Kidney (tissue), 14 donors: ENCODE data around the gene PCNX2. TPM values are rescaled to one million over a fixed set of nuclear protein-coding genes. Genes with fewer than 3 reads are reported as not detected.

Experiments used
- DNase-seq, 5 donors: peaks; one replicate each; pipeline ENCODE4 v3.0.0-alpha.2; 2013 to 2020
- FAIRE-seq: peaks from 2 replicates; lab custom pipeline; 2012; peaks lifted over from hg19 to GRCh38; lab: Jason Lieb, UNC
- H3K27ac ChIP-seq, 2 donors: one replicate each; pipeline ENCODE4 v1.7.0; 2013; ENCODE audit warnings: low read depth in 2 of 2, low read length in 2 of 2, inconsistent platforms in 1 of 2
- H3K27me3 ChIP-seq: one replicate; pipeline ENCODE4 v1.7.1; 2013; ENCODE audit warnings: low read length, inconsistent platforms; ENCODE audit not compliant: control insufficient read depth, insufficient read depth
- H3K36me3 ChIP-seq, 3 donors: one replicate each; pipeline versions ENCODE4 v1.7.0 to v1.7.1; 2013; ENCODE audit warnings: low read length in 3 of 3, control low read depth in 1 of 3, inconsistent platforms in 1 of 3; ENCODE audit not compliant: insufficient read depth in 3 of 3, control insufficient read depth in 2 of 3
- H3K4me1 ChIP-seq, 3 donors: one replicate each; pipeline versions ENCODE4 v1.7.0 to v1.7.1; 2013; ENCODE audit warnings: low read length in 3 of 3, inconsistent platforms in 1 of 3, low read depth in 1 of 3; ENCODE audit not compliant: control insufficient read depth in 2 of 3, insufficient read depth in 2 of 3
- H3K4me3 ChIP-seq, 3 donors: one replicate each; pipeline versions ENCODE4 v1.7.0 to v1.8.1; 2013; ENCODE audit warnings: low read length in 3 of 3, control low read depth in 1 of 3, inconsistent platforms in 1 of 3
- H3K9ac ChIP-seq, 3 donors: one replicate each; pipeline versions ENCODE4 v1.7.0 to v1.7.1; 2013; ENCODE audit warnings: low read length in 3 of 3, control low read depth in 1 of 3, inconsistent platforms in 1 of 3
- H3K9me3 ChIP-seq, 3 donors: one replicate each; pipeline versions ENCODE4 v1.7.0 to v1.7.1; 2013; ENCODE audit warnings: low read length in 3 of 3, control low read depth in 1 of 3, inconsistent platforms in 1 of 3; ENCODE audit not compliant: control insufficient read depth in 2 of 3, insufficient read depth in 1 of 3
- intact Hi-C: fragments of 100-400 bp; cut with DNase I; formaldehyde crosslinking; loops from one replicate; pipeline ENCODE4 v1.11.1; 2022
- polyA plus RNA-seq: library from polyadenylated mRNA; stranded (reverse); fragments of 350-450 nt; fragmentation: Illumina TruSeq; extraction: RNeasy Lipid Tissue Mini Kit (QIAGEN cat#74804); gene quantifications from one replicate; pipeline ENCODE4 v1.2.3, GENCODE V29; 2014; ENCODE audit warnings: low read depth, low replicate concordance; ENCODE audit not compliant: insufficient read depth
- total RNA-seq: library from RNA; stranded (reverse); fragmentation: NEBNext Ultra II Directional; extraction: Animal tissue kit (Norgen Biotek cat#: 25700); gene quantifications from one replicate; pipeline ENCODE4 v1.2.1, GENCODE V29; 2021
- TF ChIP-seq, protein P1 (sequence below): IDR thresholded peaks from 3 replicates; pipeline ENCODE4 v1.5.1; 2012; ENCODE audit warnings: mild to moderate bottlenecking, moderate library complexity, borderline replicate concordance; ENCODE audit not compliant: insufficient read depth; ENCODE audit errors: extremely low read depth
- donor health status: control.
- donor health status: control.
- donor health status: control.
- donor health status: control.
- donor health status: control.
- donor health status: DM: yes; HTN: yes; CAD: no.
- donor health status: Normal renal cell carcinoma (clear cell type).

PCNX2 gene
- total and polyA plus RNA-seq, 2 donors from 2014 or later: 5.2 to 29.2 TPM

- FAIRE-seq (no peak), DNase-seq (no peak)
- intact Hi-C loops: no loop called here
Measured at GRCh38 chr1:233040494-233040893, 255.0 kb downstream of the PCNX2 start.

GRCh38 chr1:233038581-233038980 is 256.9 kb downstream of the PCNX2 start:
- DNase-seq (no peak), FAIRE-seq (no peak)
- Histone ChIP-seq H3K4me1 (no peaks in the 10 kb centered on the region), H3K9ac (no peak overlapping the region), H3K4me3 (no peak overlapping the region), H3K9me3 (no peaks in the 10 kb centered on the region), H3K27me3 (no peaks in the 10 kb centered on the region), H3K36me3 (no peaks in the 10 kb centered on the region), H3K27ac (no peak overlapping the region)
- TF ChIP-seq, protein P1, sequence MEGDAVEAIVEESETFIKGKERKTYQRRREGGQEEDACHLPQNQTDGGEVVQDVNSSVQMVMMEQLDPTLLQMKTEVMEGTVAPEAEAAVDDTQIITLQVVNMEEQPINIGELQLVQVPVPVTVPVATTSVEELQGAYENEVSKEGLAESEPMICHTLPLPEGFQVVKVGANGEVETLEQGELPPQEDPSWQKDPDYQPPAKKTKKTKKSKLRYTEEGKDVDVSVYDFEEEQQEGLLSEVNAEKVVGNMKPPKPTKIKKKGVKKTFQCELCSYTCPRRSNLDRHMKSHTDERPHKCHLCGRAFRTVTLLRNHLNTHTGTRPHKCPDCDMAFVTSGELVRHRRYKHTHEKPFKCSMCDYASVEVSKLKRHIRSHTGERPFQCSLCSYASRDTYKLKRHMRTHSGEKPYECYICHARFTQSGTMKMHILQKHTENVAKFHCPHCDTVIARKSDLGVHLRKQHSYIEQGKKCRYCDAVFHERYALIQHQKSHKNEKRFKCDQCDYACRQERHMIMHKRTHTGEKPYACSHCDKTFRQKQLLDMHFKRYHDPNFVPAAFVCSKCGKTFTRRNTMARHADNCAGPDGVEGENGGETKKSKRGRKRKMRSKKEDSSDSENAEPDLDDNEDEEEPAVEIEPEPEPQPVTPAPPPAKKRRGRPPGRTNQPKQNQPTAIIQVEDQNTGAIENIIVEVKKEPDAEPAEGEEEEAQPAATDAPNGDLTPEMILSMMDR: no peak
- intact Hi-C loops: no loop called here

More at GRCh38 chr1:233040494-233040893, 255.0 kb downstream of the PCNX2 start:
- no peaks in the 10 kb centered on the region for H3K4me1 ChIP-seq
- no peak overlapping the region for H3K27ac ChIP-seq
- H3K9me3 ChIP-seq: no peaks in the 10 kb centered on the region
- H3K36me3 ChIP-seq: no peaks in the 10 kb centered on the region
- TF ChIP-seq, protein P1: no peak
- H3K9ac ChIP-seq: no peak overlapping the region
- no peak overlapping the region for H3K4me3 ChIP-seq
- no peaks in the 10 kb centered on the region for H3K27me3 ChIP-seq

GRCh38 chr1:233037843-233038242 is 257.7 kb downstream of the PCNX2 start:
- no peak overlapping the region for H3K4me3 ChIP-seq
- intact Hi-C loops: no loop called here
- no peaks in the 10 kb centered on the region for H3K9me3 ChIP-seq
- H3K27ac ChIP-seq: no peak overlapping the region
- H3K36me3 ChIP-seq: no peaks in the 10 kb centered on the region
- H3K4me1 ChIP-seq: no peaks in the 10 kb centered on the region
- no peaks in the 10 kb centered on the region for H3K27me3 ChIP-seq
- no peak overlapping the region for H3K9ac ChIP-seq
- no peak for DNase-seq
- no peak for FAIRE-seq
- TF ChIP-seq, protein P1: no peak

DNA sequence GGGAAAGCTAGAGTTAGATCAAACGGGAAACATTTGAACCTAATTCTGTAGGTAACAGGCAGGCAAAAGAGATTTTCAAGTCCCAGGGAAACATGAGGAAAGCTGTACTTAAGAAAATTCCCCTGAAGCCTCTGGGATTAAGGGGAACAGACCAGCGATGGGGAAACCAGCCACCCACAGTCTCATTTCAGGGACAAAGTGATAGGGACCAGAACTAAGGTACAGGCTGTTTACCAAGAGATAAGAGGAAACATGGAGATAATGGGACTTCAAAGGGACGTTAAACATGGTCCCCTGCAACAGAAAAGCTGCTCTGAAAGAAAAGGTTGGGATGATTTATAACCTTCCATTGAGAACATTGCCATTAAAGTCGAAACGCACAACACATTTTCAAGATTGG is 260.7 kb downstream of the PCNX2 start:
- FAIRE-seq: no peak

More for the DNA sequence above, 260.7 kb downstream of the PCNX2 start:
- intact Hi-C loops: no loop called here
- TF ChIP-seq, protein P1: no peak
- no peaks in the 10 kb centered on the region for H3K27me3 ChIP-seq
- DNase-seq: no peak
- H3K9me3 ChIP-seq: no peaks in the 10 kb centered on the region
- H3K4me3 ChIP-seq: no peak overlapping the region
- no peaks in the 10 kb centered on the region for H3K4me1 ChIP-seq
- H3K27ac ChIP-seq: no peak overlapping the region
- no peaks in the 10 kb centered on the region for H3K36me3 ChIP-seq
- H3K9ac ChIP-seq: no peak overlapping the region
